Heart right ventricle (tissue), 12 donors: Measurements from ENCODE around the gene TGIF2. TPM values are rescaled to one million over a fixed set of nuclear protein-coding genes. Genes with fewer than 3 reads are reported as not detected.

Experiments
- polyA plus RNA-seq, 2 donors: library from polyadenylated mRNA; stranded (reverse); fragments of 200-250 nt; gene quantifications; one replicate each; pipeline ENCODE4 v1.2.3, GENCODE V29; 2013
- total RNA-seq, 10 donors: library from RNA; stranded (reverse); fragmentation: NEBNext Ultra II Directional in 3 of 10; extraction: Animal tissue kit (Norgen Biotek cat#: 25700) in 3 of 10; gene quantifications; one replicate each; pipeline versions ENCODE4 v1.2.1 to v1.2.4, GENCODE V29; 2021 to 2023
- donor health status: ischemic (EF 13 %, LVEDD 7.1; RV severe dilation, severe dysfunction).
- donor health status: healthy with polysubstance abuse.
- donor health status: DM: no; HTN: yes; CAD: no.
- donor health status: DM: no; HTN: no; CAD: no.
- donor health status: ischemic (EF 25% LVEDD 6.9; RV normal size, moderate dysfunction).
- donor health status: ischemic (EF 25% LVEDD 5.7; RV mildly dilated, moderate dysfunction).
- donor health status: healthy.
- donor health status: nonischemic (EF 11% LVEDD 7.7; RV severe dilation, severe dysfunction).
- donor health status: DM: yes; HTN: yes; CAD: no.
- donor health status: PGD.
- donor health status: ischemic (EF 29% LVEDD 5.4; RV normal size, mild dysfunction).
- donor health status: nonischemic (EF 23%, LVEDD 6.1; RV moderate dilation, normal function).

Gene TGIF2
- total and polyA plus RNA-seq, 12 donors, result 2.9 to 13.8 (median 6.8) TPM

Other genes with a start within 250 kb of the TGIF2 start
- gene MYL9, start 32.1 kb upstream of the TGIF2 start, total RNA-seq, result 1,000 to 10,000 TPM; 1,611 to 2,234 (median 1,868) TPM
- 1,000 to 10,000 TPM in 1 of 2 donors, 100 to 1,000 TPM in 1; 755 to 2,519 TPM for gene MYL9, start 32.1 kb upstream of the TGIF2 start, polyA plus RNA-seq
- 10 to 100 TPM; 42.8 to 73.7 (median 49.2) TPM for gene RAB5IF, start 32.2 kb downstream of the TGIF2 start, total RNA-seq
- gene RAB5IF, start 32.2 kb downstream of the TGIF2 start, polyA plus RNA-seq, result 100 to 1,000 TPM in 1 of 2 donors, 10 to 100 TPM in 1; 40.4 to 120 TPM
- 1 to 10 TPM in 1 of 10 donors, under 1 TPM in 9; 0.20 to 2.4 (median 0.39) TPM for gene SLA2, start 72.6 kb downstream of the TGIF2 start, total RNA-seq
- gene SLA2, start 72.6 kb downstream of the TGIF2 start, polyA plus RNA-seq, result under 1 TPM; 0.23 to 0.66 TPM
- 10 to 100 TPM; 20.7 to 37.0 (median 30.7) TPM for gene NDRG3, start 172.5 kb downstream of the TGIF2 start, total RNA-seq
- gene NDRG3, start 172.5 kb downstream of the TGIF2 start, polyA plus RNA-seq, result 10 to 100 TPM; 19.3 to 23.8 TPM
- gene DSN1, start 200.2 kb downstream of the TGIF2 start, total RNA-seq, result 1 to 10 TPM; 3.2 to 6.0 (median 4.9) TPM
- 1 to 10 TPM; 4.7 to 5.8 TPM for gene DSN1, start 200.2 kb downstream of the TGIF2 start, polyA plus RNA-seq